ENCODE data around the gene FREM2. TPM values are rescaled to one million over a fixed set of nuclear protein-coding genes. Genes with fewer than 3 reads are reported as not detected.

FREM2 gene
- total and polyA plus RNA-seq, 7 donors, result under 0.01 to 8.2 (median 2.1) TPM

GRCh38 chr13:38767506-38768265, 80.8 kb downstream of the FREM2 start:
- H3K27ac ChIP-seq, result no peak overlapping the region
- 83 to 89% methylated on average over 1 of the region's 1 CpG for WGBS, 2 donors
- H3K4me1 ChIP-seq, result peaks cover 0 to 17% (median 4%) of the 10 kb centered on the region in 4 donors
- H3K4me3 ChIP-seq, result no peak overlapping the region
- no peaks in the 10 kb centered on the region for H3K36me3 ChIP-seq
- no peaks in the 10 kb centered on the region for H3K27me3 ChIP-seq
- no peaks in the 10 kb centered on the region for H3K9me3 ChIP-seq
- TF ChIP-seq POLR2AphosphoS5 (IDR thresholded peaks at IDR 0.05) (no peak), CTCF (IDR thresholded peaks at IDR 0.05) (no peak), EP300 (IDR thresholded peaks at IDR 0.05) (no peak), POLR2A (IDR thresholded peaks at IDR 0.05) (no peak)
- DNase-seq, result no peak
- intact Hi-C loops (cut with DNase I), result no loop called here

- 91 to 92% methylated on average over 7 of the region's 7 CpGs for WGBS, 2 donors
- DNase-seq, result no peak
- intact Hi-C loops (cut with DNase I), result no loop called here
Measured at GRCh38 chr13:38769526-38769925, 82.6 kb downstream of the FREM2 start.

GRCh38 chr13:38775085-38775484, 88.2 kb downstream of the FREM2 start:
- H3K4me3 ChIP-seq, result no peak overlapping the region
- TF ChIP-seq CTCF (IDR thresholded peaks at IDR 0.05) (no peak), POLR2A (IDR thresholded peaks at IDR 0.05) (no peak), POLR2AphosphoS5 (IDR thresholded peaks at IDR 0.05) (no peak), EP300 (IDR thresholded peaks at IDR 0.05) (no peak)
- no peaks in the 10 kb centered on the region for H3K9me3 ChIP-seq
- no peaks in the 10 kb centered on the region for H3K36me3 ChIP-seq
- WGBS, 2 donors, result 57 to 75% methylated on average over 5 of the region's 5 CpGs
- no peaks in the 10 kb centered on the region for H3K27me3 ChIP-seq
- no peaks in the 10 kb centered on the region for H3K4me1 ChIP-seq
- no peak overlapping the region for H3K27ac ChIP-seq
- DNase-seq, result no peak
- intact Hi-C loops (cut with DNase I), result no loop called here

More at GRCh38 chr13:38769526-38769925, 82.6 kb downstream of the FREM2 start:
- no peaks in the 10 kb centered on the region for H3K27me3 ChIP-seq
- H3K4me1 ChIP-seq, result peaks cover 0 to 17% (median 4%) of the 10 kb centered on the region in 4 donors
- H3K36me3 ChIP-seq, result no peaks in the 10 kb centered on the region
- no peak overlapping the region for H3K27ac ChIP-seq
- no peak for TF ChIP-seq EP300 (IDR thresholded peaks at IDR 0.05)
- no peak for TF ChIP-seq POLR2AphosphoS5 (IDR thresholded peaks at IDR 0.05)
- no peak for TF ChIP-seq CTCF (IDR thresholded peaks at IDR 0.05)
- TF ChIP-seq POLR2A (IDR thresholded peaks at IDR 0.05), result no peak
- no peaks in the 10 kb centered on the region for H3K9me3 ChIP-seq
- H3K4me3 ChIP-seq, result no peak overlapping the region

GRCh38 chr13:38777347-38778119, 90.7 kb downstream of the FREM2 start:
- 88 to 91% methylated on average over 6 of the region's 6 CpGs for WGBS, 2 donors
- Histone ChIP-seq H3K36me3 (no peaks in the 10 kb centered on the region), H3K27ac (no peak overlapping the region), H3K4me1 (no peaks in the 10 kb centered on the region), H3K4me3 (no peak overlapping the region), H3K27me3 (no peaks in the 10 kb centered on the region), H3K9me3 (no peaks in the 10 kb centered on the region)
- no peak for DNase-seq
- intact Hi-C loops (cut with DNase I), result no loop called here
- TF ChIP-seq POLR2AphosphoS5 (IDR thresholded peaks at IDR 0.05) (no peak), CTCF (IDR thresholded peaks at IDR 0.05) (no peak), POLR2A (IDR thresholded peaks at IDR 0.05) (no peak), EP300 (IDR thresholded peaks at IDR 0.05) (no peak)

Data from sigmoid colon (tissue), 7 donors.